Activated CD8-positive, alpha-beta memory T cell treated with anti-CD3 and anti-CD28 coated beads, Interleukin-2, amount 50 U/mL, for 1 hour (primary cell): Measurements from ENCODE around the gene NEK4.

ENCODE experiments used
- DNase-seq: peaks from one replicate; pipeline ENCODE4 v3.0.0-alpha.2; 2020; ENCODE audit errors: extremely low read depth

Gene NEK4

GRCh38 chr3:52770496-52771333 lies at the start of gene NEK4:
Gene NEK4 (minus strand): TSS chr3:52770940. CDS start chr3:52770746, 194 bp downstream.
- peak; percentile 61 for DNase-seq

- DNase-seq, result no peak
Observed at GRCh38 chr3:52819936-52820335, 49.2 kb upstream of the NEK4 start.

DNA sequence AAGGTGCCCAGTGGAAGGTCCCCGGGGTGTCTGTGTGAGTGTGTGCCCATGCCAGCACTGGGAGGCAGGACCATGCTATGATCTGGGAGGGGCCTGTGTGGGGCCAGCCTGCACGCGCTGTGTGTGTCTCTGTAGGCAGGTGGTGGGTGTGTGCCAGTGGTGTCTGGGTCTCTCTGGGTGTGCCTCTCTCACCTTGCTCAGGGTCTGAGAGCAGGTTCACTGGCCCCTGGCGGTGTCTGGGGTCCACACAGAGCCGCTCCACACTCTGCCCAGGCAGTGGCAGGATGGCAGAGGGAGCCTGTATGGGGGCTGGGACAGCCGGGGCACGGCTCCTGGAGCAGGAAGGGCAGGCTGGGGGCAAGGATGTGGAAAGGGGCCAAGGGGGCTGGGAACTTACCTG lies 47.1 kb upstream of the NEK4 start:
- no peak for DNase-seq

DNA sequence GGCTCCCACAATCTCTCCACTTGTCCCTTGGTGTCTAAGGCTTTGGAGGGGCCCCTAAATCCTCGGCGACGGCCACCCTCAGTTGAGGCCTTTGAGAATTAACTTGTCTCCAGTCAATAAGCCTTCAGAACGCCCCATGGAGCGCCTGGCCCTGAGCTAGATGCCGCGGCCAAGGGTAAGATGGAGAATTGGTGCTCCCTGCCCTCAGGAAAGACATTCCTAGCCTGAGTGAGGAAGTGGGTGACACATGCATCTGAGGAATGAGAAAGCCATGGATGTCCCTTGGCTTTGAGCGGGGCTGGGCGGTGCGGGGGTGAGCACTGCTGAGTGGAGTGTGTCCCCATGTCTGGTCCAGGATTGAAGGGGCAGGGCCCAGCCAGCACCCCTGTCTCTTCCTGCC lies 46.5 kb upstream of the NEK4 start:
- no peak for DNase-seq

- DNase-seq, result no peak
Observed at GRCh38 chr3:52816654-52817053, 45.9 kb upstream of the NEK4 start.

GRCh38 chr3:52816199-52816598 lies 45.5 kb upstream of the NEK4 start:
- no peak for DNase-seq

DNA sequence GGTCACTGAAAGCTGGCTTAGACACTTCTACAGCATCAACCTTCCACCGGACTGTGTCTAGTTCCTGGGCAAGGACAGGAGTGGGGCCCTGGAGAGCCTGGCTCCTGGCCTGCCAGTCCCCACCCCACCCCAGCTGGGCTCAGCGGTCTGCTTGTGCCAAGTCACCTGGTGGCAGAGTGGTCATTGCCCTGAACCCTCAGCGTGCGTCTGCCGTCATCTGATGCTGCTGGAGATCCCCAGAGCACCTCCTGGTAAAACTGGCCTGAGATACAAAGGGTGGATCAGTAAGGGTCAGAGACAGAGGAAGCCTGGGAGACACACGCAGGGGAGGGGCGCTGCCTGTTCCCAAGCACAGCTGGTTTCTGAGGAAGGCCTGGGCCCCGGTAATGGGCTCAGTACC lies 43.1 kb upstream of the NEK4 start:
- no peak for DNase-seq

- no peak for DNase-seq
Observed at GRCh38 chr3:52811452-52812011, 40.8 kb upstream of the NEK4 start.

DNA sequence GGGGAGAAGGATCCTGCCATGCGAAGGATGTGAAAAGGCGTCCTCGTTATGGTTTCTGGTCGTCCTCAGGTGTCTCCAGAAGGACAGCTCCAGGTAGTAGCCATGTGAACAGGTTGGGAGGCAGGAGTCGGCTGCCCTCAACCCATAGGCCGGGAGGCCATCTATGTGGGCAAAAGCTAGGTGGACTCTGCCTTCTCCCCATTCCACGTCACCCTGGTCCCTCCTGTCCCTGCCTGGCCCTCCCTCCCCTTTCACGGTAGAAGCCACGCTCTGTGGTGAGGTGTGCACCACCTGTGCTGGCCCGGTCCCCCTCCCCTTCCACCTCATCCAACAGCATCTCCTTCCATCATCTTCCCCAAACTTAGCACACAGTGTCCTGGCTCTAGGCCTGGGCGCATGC lies 40.2 kb upstream of the NEK4 start:
- no peak for DNase-seq

GRCh38 chr3:52809662-52810377 lies 39.1 kb upstream of the NEK4 start:
- DNase-seq, result no peak

DNA sequence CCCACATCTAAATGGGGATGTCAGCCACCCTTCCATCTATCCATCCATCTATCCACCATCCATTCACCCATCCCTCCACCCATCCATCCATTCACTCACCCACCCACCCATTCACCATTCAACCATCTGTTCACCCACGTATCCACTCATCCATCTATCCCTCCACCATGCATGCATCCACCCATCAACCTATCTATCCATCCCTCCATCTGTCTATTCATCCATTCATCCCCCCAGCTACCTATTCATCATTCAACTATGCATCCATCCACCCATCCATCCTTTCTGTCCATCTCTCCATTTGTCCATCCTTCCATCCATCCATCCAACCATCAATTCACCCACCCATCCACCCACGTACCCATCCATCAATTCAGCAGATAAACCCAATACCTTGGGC lies 38.4 kb upstream of the NEK4 start:
- DNase-seq, result no peak

GRCh38 chr3:52805270-52806039 lies 34.7 kb upstream of the NEK4 start:
- no peak for DNase-seq

GRCh38 chr3:52801839-52802238 lies 31.1 kb upstream of the NEK4 start:
- no peak for DNase-seq

DNA sequence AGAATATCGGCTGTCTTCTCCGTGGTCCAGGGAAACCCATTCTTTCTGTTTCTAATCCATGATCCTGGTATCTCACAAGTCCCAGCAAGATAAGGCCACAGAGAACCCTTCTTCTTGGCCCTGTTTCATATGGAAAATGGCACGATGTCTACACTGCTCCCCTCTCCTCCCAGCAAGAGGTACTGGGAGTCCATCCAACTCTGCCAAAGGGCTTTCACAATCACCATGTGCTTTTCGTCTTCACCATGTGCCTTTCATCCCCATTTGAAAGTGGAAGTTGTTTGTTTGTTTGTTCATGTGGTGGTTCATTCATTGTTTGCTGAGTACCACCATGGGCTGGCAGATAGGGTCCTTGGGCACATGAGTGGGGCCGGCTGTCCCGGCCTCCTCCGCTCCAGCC lies 29.3 kb upstream of the NEK4 start:
- DNase-seq, result no peak

- DNase-seq, result no peak
Observed at GRCh38 chr3:52798978-52799476, 28.3 kb upstream of the NEK4 start.

DNA sequence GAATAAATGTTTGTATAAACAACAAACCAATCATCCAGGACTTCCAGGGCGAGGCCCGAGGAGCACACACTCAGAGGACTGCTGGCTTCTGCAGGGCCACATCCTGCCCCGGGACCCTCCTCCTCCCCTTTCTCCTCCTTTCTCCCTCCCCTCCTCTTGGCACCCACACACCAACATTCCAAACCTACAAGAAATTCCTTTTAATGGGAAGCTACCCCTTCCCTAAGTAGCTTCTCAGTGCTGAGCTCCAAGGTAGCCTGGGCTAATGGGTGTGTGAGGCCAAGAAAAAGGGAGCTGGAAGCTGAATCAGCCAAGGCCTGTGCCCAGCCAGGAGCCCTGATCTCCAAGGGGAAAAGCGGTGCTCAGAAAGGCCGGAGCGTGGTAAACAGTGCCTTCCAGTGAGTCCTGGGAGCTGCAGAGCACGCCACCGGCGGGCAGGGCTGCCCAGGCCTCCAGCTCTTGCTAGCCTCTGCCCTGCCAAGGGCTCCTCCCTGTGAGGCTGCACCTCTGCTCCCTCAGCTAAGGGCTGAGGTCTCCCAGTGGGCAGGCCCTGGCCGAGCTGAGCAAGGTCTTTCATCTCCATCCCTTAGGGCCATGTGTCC lies 27.7 kb upstream of the NEK4 start:
- no peak for DNase-seq

- no peak for DNase-seq
Observed at GRCh38 chr3:52796411-52796810, 25.7 kb upstream of the NEK4 start.

DNA sequence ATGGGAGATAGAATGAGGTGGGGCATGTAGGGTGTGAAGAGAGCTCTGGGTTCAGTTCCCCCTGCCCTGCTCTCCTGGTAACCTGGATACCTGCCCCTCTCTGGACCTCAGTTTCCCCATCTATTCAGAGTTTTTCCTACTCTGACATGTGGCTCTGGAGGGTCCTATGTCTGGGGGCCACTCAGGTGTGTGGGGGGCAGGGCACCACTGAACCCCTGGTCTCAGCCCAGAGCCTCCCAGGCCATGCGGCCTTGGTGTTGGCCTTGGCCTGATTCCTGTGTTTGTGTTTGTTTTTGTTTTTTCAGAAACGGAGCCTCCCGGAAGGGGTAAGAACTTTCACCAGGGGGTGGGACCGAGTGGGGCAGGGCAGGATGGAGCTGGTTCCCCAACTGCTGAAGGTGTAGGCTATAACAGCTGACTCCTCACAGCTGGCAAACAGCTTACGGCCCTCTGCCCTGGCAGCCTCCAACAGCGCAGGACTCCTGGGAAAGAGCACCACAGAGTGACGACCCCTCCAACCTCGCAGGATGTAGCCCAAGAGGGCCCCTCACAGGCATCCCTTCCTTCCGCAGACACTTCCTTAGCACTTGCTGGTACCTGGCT lies 24.7 kb upstream of the NEK4 start:
- DNase-seq, result no peak

- no peak for DNase-seq
Observed at GRCh38 chr3:52794612-52795099, 23.9 kb upstream of the NEK4 start, which contains the start of gene ITIH3. Gene ITIH3 (plus strand): TSS chr3:52794796. CDS start chr3:52794804, 8 bp downstream.

DNA sequence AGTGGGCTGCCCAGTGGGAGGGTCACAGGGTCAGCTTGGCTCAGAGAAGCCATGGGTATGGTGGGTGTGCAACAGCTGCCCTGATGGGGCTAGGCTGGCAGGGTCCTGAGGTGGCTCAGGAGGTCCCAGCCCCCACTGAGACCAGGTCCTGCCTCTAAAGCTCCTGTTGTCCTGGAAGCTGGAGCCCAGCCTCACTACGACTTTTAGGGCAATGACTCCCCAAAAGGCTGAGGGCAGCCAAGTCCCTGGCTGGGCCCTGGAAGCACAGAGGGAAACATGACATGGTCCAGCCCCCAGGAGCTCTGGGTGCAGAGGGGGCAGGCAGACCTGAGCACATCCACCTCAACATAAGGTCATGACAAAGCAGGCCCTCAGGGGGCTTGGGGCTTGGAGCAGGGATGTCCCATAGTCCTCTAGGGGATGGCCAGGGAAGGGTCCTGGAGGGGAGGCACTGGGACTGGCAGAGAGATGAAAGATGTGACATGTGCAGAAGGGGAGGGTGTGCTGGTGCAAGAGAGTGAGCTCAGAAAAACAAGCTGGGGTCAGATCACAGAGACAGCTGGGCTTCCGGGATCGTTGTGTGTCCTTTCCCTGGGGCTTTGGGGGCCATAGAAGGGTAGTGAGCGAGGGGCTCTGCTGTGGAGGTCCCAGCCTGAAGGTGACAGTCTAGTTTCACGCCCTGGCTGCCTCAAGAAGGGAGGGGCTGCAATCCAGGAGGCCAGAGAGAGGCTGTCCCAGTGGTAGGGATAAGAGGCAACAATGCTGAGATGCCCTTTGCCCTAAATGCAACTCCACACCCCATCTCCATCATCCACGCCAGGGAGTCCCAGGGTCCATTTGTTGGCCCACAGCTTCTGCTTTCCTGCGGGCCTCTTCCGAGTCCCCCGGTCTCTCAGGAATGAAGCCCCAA lies 23.2 kb upstream of the NEK4 start:
- DNase-seq, result no peak
